GM21423 (cell line): ENCODE data around the gene DNAJC15.
"Not testable (repeated sequence)": the region's sequence is repeated elsewhere in the genome, so short reads cannot be mapped to it uniquely, and the experiment has no call there.

Source experiments
- ATAC-seq: cut with Tn5 transposase; IDR thresholded peaks from one replicate; pipeline ENCODE4 v1.9.1; 2021; ENCODE audit warnings: mild to moderate bottlenecking, moderate library complexity; ENCODE audit not compliant: unreplicated experiment

Gene DNAJC15

GRCh38 chr13:43042410-43042921, 19.1 kb downstream of the DNAJC15 start:
- no peak for ATAC-seq

GRCh38 chr13:43044720-43045301, 21.4 kb downstream of the DNAJC15 start:
- ATAC-seq, result no peak

GRCh38 chr13:43045302-43045773, 22.0 kb downstream of the DNAJC15 start:
- ATAC-seq, result not testable (repeated sequence)

- no peak for ATAC-seq
Observed at GRCh38 chr13:43046259-43046658, 22.9 kb downstream of the DNAJC15 start.

GRCh38 chr13:43054803-43055802, 31.7 kb downstream of the DNAJC15 start:
- ATAC-seq, result no peak

- no peak for ATAC-seq
Observed at GRCh38 chr13:43057653-43058317, 34.4 kb downstream of the DNAJC15 start.

GRCh38 chr13:43058318-43058674, 34.9 kb downstream of the DNAJC15 start:
- ATAC-seq, result no peak

GRCh38 chr13:43058831-43059230, 35.4 kb downstream of the DNAJC15 start:
- ATAC-seq, result no peak

- ATAC-seq, result not testable (repeated sequence)
Observed at GRCh38 chr13:43059779-43060178, 36.4 kb downstream of the DNAJC15 start.

- not testable (repeated sequence) for ATAC-seq
Observed at GRCh38 chr13:43060806-43061205, 37.4 kb downstream of the DNAJC15 start.

- ATAC-seq, result no peak
Observed at GRCh38 chr13:43061496-43062280, 38.3 kb downstream of the DNAJC15 start.

- no peak for ATAC-seq
Observed at GRCh38 chr13:43071824-43072223, 48.4 kb downstream of the DNAJC15 start.

GRCh38 chr13:43072394-43072793, 49.0 kb downstream of the DNAJC15 start:
- ATAC-seq, result no peak

GRCh38 chr13:43074824-43075510, 51.6 kb downstream of the DNAJC15 start:
- ATAC-seq, result peak; percentile 71

GRCh38 chr13:43075511-43075902, 52.1 kb downstream of the DNAJC15 start:
- not testable (repeated sequence) for ATAC-seq

GRCh38 chr13:43077046-43077445, 53.7 kb downstream of the DNAJC15 start:
- ATAC-seq, result no peak

- ATAC-seq, result no peak
Observed at GRCh38 chr13:43077461-43077860, 54.1 kb downstream of the DNAJC15 start.

- no peak for ATAC-seq
Observed at GRCh38 chr13:43077906-43078305, 54.5 kb downstream of the DNAJC15 start.

GRCh38 chr13:43078399-43078798, 55.0 kb downstream of the DNAJC15 start:
- ATAC-seq, result no peak

GRCh38 chr13:43079392-43079931, 56.1 kb downstream of the DNAJC15 start:
- no peak for ATAC-seq
